ENCODE results near the gene RASL11B.
A peak's percentile ranks its signal among the peaks of the same experiment; 100 is the strongest.
"Not testable (repeated sequence)": the region's sequence is repeated elsewhere in the genome, so short reads cannot be mapped to it uniquely, and the experiment has no call there.

Gene RASL11B, protein sequence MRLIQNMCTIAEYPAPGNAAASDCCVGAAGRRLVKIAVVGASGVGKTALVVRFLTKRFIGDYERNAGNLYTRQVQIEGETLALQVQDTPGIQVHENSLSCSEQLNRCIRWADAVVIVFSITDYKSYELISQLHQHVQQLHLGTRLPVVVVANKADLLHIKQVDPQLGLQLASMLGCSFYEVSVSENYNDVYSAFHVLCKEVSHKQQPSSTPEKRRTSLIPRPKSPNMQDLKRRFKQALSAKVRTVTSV

DNA sequence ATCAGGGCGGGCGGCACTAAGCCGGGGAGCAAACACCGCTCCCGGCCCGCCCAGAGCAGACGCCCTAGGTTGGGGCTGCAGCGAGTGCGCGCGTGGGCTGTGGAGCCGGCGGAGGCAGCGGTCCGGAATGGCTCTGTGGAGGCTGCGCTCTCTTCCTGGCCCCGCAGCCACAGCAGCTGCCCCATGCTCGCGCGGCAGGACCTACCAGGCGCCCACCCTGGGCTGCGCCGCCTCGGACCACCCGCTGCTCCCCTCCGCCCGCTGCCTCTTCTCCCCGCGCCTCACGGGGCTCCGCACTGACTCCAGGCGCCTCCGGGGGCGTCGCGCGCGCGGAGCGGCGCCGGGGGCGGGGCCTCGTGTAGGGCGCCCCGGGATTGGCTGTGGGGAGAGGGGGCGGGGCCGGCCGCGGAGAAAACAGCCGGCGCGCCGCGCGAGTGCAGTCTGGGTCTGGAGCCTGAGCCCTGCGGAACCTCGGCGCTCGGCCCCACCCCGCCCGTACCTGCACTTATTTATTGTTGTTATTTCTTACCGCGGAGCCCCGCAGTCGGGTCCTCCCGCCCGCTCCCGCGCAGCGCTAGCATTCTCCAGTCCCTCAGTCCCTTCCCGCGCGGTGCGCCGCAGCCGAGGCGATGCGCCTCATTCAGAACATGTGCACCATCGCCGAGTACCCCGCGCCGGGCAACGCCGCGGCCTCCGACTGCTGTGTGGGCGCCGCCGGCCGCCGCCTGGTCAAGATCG is at the start of gene RASL11B:
Gene RASL11B, plus strand, starts transcription at position 439 of the 738 bp plus-strand sequence. Its CDS starts 191 bp downstream, at position 630.
- DNase-seq (ENCODE audit: low read depth in 3 of 3, low spot score in 1 of 3): peak; percentile 52 to 83 (median 64)

DNA sequence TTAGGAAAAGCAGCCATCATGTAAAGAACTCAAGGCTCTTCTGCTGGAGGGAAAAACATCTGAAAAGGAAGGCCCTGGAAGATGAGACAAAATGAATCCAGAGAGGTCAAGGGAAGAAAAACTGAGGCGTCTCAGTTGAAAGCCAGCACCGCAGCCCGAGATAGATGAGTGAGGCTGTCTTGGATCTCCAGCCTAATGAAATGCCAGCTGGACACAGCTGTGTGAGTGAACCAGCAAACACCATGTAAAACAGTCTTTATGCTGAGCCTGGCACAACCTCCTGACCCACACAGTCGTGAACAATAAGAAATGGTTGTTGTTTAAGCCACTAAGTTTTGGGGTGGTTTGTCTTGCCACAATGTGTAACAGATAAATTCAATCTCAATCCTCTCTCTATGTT is 48.6 kb upstream of the RASL11B start:
- no peak for DNase-seq (ENCODE audit: low read depth in 3 of 3, low spot score in 1 of 3)

DNA sequence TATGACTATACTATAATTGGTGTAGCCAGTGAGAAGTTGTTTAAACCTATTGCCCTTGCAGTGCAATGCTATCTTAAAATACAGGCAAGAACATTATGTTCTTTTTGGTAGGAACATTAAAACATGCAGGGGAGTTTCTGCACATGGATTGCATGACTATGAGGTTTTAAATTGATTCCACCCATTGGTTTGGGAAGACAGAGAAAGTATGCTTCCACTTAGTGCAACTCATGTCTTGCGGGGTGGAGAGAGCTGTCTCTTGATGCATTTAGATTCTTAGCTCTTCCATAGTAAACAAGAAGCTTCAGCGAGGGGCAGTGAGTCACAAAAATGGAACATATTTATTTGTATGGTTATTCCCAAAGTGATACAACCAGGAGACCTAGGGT is 39.5 kb upstream of the RASL11B start:
- no peak for DNase-seq (ENCODE audit: low read depth in 3 of 3, low spot score in 1 of 3)

DNA sequence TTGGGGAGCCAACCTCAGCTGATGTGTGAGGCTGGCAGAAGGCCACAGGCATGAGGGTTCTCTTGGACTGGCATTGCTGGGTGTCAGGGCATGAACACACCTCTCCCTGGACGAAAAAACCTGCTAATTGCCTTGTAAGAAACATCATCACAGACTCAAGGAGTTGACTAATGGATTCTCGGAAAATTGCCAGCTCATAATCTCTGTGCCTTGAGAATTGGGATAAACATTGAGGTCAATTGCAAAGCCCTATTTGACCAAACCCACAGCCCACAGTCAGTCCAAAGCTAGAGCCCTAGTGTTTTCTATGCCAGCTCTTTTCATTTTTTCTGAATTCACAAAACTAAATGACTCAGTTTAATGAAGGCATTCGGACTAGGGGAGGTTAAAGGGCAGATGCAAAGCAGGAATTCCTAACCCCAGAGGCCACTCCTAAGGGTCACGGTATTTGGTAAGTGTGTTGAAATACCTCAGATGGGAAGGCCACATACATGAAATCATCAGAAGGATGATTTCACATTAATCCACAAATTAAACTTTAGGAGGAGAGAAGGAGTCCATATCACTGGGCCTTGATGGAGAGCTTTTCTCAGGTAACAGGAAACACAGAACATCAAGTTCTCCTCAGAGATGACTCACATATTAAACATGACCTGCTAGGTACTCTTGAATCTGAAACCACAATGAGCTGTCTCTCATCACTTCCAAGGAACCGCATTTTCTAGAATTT is 39.0 kb upstream of the RASL11B start:
- no peak for DNase-seq (ENCODE audit: low read depth in 3 of 3, low spot score in 1 of 3)

DNA sequence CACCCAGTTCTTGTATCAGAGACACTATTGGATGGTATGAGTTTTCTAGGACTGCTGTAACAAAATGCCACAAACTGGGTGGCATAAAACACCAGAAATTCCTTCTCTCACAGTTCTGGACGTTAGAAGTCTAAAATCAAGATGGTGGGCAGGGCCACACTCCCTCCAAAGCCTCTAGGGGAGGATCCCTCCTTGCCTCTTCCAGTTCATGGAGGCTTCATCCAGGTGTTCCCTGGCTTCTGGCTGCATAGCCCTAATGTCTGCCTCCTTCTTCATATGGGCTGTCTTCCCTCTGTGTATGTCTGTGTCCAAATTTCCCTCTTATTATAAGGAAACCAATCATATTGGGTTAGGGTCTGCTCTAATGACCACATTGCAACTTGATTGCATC is 38.4 kb upstream of the RASL11B start:
- no peak for DNase-seq (ENCODE audit: low read depth in 3 of 3, low spot score in 1 of 3)

DNA sequence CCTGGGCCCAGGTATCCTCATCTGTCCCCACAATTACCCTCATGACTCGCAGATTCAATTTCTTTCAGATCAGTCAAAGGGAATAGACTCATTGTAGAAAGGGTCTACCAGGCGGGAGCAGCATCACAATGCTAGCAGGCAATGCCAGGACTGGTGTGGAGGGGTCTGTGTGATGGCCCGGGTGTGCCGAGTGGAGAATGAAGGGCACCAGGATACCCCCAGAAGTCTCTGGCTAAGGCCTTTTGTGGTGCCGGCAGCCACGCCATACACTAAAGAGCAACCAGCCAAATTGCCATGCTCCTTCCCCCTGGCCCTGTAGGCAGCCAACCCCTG is 37.9 kb upstream of the RASL11B start:
- no peak for DNase-seq (ENCODE audit: low read depth in 3 of 3, low spot score in 1 of 3)

DNA sequence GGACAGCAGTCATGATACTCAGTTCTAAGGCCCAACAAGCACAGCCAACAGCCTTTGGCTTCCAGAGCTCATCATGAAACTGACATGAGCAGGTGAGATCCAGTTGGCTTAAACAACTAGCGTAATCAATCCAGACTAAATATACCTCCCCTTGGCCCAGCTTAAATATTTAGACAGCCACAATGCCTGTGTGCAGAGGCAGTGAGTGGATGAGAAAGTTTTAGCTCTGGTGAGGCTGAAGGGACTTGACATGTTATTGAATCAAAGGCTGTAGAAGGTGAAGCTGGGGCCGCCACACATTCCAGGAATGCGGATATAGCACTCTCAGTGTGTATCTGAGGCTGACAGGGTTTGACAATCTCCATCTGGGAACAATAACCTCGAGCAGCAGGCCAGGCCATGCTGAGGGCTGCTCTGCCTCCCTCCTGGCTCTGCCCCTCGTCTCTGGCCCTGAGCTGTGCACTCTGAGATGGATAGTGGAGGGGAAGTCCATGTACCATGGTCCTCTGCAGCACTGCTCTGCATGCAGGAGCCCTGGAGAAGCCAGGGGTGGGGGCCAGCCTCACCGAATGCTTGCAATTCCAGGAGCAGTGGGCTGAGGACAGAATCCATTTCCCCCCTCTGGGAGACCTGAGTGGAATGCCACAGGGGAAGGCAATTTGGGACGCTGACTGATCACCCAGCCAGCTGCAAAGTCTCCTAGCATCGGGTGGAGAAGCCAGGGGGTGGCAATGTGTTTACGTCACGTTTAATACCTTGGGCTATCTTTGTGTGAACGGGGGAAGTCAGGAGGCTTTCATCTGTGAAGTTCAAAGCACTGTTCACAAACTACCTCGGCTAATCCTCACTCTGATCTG is 37.3 kb upstream of the RASL11B start:
- DNase-seq (ENCODE audit: low read depth in 3 of 3, low spot score in 1 of 3): no peak

DNA sequence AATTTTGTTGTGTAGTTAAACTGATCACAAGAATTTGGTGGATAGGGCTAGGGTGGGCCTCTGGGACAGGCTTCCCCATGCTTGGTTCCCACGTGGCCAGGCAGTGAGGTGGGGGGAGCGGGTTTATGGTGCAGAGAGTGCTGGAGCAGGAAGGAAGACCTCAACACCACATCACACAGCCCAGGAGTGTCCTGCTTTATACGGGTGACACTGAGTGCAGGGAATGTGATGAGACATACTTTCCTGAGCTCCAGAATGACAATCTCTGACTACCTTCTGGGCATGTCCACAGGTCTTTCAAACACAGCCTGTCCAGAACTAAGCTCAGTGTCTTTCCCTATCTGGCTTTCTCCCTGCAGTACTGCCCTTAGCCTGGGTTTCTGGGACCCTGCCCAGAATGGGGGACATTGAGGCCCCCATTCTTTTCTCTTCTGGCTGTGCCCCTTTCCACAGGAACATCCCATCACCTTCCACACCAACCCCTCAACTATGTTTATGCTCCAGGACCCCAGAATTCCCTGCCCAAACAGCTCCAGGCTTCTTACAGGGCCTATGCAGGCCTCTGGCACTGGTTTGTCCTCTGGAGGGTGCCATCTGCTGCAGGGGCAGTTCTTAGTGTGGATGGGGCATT is 36.5 kb upstream of the RASL11B start:
- no peak for DNase-seq (ENCODE audit: low read depth in 3 of 3, low spot score in 1 of 3)

DNA sequence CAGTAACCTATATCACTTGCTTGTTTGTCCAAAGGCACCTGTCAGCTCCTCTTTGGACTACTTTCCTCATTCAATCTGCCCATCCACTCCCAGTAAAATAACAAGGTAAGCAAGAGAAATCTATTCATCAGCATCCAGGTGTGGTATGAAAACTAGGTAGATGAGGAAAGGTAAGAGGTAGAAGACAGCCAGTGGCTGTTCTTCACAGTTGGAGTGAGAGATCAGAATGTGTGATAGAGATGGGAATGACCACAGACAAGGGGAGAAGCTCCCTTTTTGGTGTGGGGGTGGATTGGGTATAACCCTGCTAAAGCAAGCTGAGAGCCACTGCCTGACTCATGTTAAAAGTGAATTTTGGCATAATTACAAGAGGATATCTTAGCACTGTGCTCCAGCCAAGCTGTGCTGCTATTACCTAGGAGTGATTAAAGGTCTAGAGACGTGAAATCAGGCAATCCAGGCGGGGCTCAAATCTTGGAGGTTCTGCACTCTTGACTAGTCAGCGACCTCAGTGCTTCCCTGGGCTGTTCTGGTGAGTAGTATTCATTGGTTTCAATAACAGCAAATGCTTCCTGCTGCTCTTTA is 28.1 kb upstream of the RASL11B start:
- DNase-seq (ENCODE audit: low read depth in 3 of 3, low spot score in 1 of 3): no peak

DNA sequence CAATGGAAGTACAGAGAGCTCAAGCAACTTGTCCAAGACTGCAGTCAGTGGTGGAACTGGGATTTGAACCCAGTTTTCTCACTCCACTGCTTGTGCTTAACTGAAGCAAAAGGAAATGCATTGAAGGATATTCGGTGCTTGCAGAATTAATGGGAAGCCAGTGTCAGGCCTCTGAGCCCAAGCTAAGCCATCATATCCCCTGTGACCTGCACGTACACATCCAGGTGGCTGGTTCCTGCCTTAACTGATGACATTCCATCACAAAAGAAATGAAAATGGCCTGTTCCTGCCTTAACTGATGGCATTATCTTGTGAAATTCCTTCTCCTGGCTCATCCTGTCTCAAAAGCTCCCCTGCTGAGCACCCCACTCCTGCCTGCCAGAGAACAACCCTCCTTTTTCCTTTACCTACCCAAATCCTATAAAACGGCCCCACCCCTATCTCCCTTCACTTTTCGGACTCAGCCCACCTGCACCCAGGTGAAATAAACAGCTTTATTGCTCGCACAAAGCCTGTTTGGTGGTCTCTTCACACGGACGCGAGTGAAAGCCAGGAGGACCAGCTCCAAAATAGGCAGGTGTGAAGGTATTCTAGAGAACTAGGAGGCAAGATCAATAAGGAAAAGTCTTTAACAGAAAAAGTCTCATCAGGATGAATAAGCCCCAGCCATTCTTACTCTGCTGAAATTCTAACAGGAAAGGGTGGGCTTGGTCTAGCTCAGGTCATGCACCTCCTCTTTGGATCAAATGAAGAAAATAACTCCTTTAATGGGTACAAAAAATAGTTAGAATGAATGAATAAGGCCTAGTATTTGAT is 27.3 kb upstream of the RASL11B start:
- DNase-seq (ENCODE audit: low read depth in 3 of 3, low spot score in 1 of 3): not testable (repeated sequence)

DNA sequence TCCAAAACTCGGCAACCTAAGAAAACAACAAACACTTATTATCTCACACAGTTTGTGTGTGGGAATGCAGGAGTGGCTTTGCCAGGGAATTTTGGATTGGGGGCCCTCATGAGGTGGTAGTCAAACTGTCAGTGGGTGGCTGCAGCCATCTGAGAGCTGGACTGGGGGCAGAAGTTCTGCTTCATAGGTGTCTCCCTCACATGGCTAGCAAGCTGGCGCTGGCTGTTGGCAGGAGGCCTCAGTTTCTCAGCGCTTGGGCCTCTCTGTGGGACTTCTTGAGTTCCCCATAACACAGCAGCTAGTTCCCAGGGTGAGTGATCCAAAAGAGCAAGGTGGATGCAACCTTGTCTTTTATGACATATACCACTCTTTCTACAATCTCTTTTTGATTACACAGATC is 26.0 kb upstream of the RASL11B start:
- DNase-seq (ENCODE audit: low read depth in 3 of 3, low spot score in 1 of 3): no peak

DNA sequence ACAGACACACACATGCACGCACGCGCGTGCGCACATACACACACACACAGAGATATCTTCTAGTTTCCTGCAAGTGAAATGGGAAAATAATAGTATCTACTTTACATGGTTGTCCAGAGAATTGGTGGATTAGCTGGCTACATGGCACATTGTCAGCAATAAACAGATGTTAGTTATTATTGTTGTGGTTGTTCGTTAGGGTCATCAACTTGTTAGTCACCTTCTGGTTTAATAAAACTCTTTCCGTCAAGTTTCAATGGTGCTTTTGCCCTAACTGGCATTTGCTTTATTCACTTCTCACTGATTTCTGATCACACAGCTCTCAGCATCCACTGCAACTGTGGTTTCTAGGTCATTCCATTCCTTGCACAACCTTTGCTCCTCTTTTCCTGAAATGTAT is 25.4 kb upstream of the RASL11B start:
- no peak for DNase-seq (ENCODE audit: low read depth in 3 of 3, low spot score in 1 of 3)

DNA sequence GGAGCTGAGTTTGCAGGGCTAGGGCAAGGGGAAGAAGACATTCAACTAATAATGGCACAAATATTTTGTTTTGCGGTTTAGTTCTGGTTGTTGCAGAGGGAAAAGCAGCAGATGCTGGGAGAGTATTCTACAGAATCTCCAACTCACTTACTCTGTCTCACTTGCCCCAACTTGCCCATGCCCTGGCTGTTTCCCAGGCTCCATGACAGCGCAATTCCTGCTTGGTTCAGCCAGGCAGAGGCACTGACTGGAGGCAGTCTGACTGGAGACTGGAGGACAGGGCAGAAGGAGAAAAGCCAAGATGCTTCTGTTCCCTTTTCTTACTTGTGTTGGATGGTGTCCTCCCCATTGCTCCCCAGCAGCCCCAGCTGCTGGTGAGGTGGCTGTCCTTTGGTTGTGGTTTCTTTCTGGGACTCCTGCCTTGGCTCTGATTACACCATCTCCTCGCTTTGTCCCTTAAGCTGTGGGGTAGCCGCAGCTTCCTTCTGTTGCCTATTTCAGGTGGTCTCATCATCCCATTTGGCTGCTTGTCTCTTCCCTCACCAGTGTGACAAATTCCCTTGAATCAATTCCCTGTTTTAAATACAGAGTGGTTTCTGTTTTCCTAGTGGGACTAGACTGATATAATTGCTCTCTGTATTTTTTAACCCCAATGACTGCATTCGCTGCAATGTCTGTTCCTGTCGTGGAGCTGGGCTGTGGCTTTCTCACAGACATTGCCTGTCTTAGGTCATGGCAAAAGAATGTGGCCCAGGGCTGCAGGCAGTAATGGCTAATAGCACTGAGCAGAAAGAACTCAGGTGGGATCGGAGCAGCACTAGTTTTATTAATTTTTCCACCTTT is 24.2 kb upstream of the RASL11B start:
- no peak for DNase-seq (ENCODE audit: low read depth in 3 of 3, low spot score in 1 of 3)

DNA sequence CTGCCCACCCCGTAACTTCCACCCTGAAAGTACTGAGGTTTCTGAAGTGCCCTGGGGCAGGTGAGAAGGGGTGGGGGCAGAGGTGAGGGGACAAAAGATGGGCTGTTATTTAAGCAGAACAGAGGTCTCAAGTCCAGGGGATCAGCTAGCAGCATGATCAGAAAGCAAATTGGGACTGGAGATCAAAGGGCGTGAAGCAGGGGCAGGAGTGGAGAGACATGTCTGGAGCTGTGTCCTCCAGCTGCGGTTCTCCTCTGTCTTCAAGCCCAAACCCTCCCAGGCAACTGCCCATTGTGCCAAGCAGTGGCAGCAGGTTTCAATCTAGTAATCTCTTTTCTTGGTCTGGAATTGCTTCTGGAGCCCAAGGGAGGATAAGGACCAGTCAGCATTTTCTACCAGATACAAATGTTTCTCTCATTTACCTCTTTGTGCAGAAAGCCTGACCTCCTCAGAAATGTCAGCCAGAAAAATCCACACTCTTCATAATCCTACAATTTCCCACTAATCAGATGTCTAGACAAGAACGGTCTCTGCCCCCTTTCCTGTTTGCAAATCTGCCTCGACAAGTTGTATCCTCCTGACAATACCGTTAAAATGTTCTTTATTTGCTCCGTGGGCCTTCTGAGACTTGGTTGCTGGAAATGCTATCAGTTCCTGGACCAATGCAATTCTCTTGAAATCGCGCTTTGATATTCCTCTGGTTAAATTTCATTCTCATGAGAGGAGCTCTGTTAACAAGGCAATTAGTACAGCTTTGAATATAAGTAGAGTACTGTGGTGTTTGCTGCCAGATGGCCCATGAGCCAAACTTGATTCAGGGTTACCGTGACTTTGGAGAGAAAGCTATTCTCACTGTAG is 23.2 kb upstream of the RASL11B start:
- DNase-seq (ENCODE audit: low read depth in 3 of 3, low spot score in 1 of 3): no peak

DNA sequence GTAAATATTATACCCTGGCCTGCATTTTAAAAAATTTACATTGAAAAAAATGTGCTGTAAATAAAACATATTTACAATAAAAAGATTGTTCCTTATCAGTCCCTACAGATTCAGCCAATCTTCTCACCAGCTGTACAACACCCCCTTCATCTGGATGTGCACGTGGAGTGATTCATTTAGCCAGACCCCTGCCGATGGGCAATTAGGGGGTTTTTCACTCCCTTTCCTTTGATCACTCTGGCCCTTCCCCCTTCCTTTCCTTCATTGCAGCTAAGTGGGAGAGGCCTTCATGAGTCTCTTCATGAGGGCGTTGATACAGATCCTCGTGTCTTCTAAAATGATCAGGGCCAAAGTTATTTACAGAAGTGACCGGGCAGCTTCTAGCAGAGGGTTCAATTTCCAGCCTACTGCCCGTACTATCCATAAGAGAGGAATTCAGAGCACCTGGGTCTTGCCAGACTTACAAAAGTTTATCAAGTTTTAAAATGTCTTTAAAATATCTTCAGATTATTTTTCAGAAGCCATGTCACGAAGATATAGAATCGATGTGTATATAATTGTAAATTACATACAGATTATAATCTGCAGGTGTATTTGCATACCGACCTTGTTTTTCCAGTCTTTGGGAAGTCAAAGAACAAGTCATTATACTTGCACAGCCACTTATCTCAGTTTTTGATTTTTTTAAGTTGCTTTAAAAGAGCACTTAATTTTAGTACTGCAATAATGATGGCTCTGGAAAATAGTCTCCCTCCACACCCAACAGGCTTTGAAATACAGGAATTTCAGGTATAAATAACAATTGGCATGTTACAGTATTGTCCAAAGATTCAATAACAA is 21.4 kb upstream of the RASL11B start:
- DNase-seq (ENCODE audit: low read depth in 3 of 3, low spot score in 1 of 3): no peak

DNA sequence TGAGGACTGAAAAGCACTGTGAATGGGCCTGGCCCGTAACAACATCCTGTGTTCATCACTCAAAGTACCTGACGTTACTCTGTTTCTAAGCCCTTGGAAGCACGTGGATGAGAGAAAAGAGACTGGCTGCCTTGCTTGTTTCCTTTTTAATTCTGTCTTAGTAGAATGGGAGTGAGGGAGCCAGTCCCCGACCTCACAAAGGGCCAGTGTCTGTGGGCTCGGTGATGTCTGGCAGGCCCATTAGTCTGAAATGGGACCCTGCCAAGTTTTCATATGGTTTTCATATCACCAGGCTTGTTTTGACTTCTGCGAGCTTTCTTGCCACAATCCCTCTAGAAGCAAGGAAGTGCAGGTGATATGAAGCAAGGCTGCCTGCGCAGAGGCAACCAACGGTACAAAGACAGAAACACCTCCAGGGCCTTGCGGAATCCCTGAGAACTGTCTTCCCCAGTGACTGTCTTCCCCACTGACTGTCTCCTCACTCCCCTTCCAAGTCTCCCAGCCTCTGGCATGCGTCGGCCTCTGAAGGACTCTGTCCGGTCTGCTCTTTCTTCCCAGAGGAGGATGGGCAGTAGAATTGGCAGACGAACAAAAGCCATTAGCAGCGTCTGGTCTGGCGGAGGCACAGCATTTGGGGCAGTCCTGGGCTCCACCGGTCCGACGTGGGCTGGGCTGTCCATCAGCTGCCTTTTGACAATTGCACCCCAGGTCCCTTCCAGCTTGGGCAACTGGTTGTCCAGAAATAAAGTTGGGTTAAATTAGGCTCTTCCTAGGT is 20.2 kb upstream of the RASL11B start:
- DNase-seq (ENCODE audit: low read depth in 3 of 3, low spot score in 1 of 3): no peak

Measured in stimulated activated CD4-positive, alpha-beta T cell treated with anti-CD3 and anti-CD28 coated beads, TNF-alpha, amount 100 ng/mL, for 1 hour (primary cell).